ENCODE data around the gene RAD51B.

GRCh38 chr14:68544081-68544892 is 724.7 kb downstream of the RAD51B start:
- no peak for TF ChIP-seq CTCF (IDR thresholded peaks at IDR 0.05; ENCODE audit: low read length)
- TF ChIP-seq EZH2 (optimal IDR thresholded peaks at IDR 0.05; ENCODE audit: low read depth, low read length), result no peak
